Measurements from ENCODE around the gene DYRK4. TPM values are rescaled to one million over a fixed set of nuclear protein-coding genes. Genes with fewer than 3 reads are reported as not detected.

Gene DYRK4
- total and polyA plus RNA-seq, 2 donors from 2014 or later, result 32.8 to 49.0 TPM

GRCh38 chr12:4556735-4557530 is 5.1 kb upstream of the DYRK4 start:
- no peaks in the 10 kb centered on the region for H3K9me3 ChIP-seq (ENCODE audit: control insufficient read depth in 2 of 3, insufficient read depth in 1 of 3, low read length in 3 of 3)
- no peak overlapping the region for H3K4me3 ChIP-seq (ENCODE audit: low read length in 3 of 3)
- H3K27me3 ChIP-seq (ENCODE audit: control insufficient read depth, insufficient read depth, low read length), result no peaks in the 10 kb centered on the region
- no peak overlapping the region for H3K9ac ChIP-seq (ENCODE audit: low read length in 3 of 3)
- intact Hi-C loops (cut with DNase I), result no loop called here
- FAIRE-seq (no peak), DNase-seq (no peak)
- no peak for TF ChIP-seq CTCF (IDR thresholded peaks at IDR 0.05; ENCODE audit: borderline replicate concordance, extremely low read depth, insufficient read depth)
- H3K36me3 ChIP-seq (ENCODE audit: control insufficient read depth in 2 of 3, insufficient read depth in 3 of 3, low read length in 3 of 3), result peaks cover 0 to 2% (median 0%) of the 10 kb centered on the region in 3 donors
- H3K27ac ChIP-seq (ENCODE audit: low read depth in 2 of 2, low read length in 2 of 2), result no peak overlapping the region
- peaks cover 0 to 4% (median 2%) of the 10 kb centered on the region in 3 donors for H3K4me1 ChIP-seq (ENCODE audit: control insufficient read depth in 2 of 3, insufficient read depth in 2 of 3, low read depth in 1 of 3, low read length in 3 of 3)

GRCh38 chr12:4557586-4557985 is 4.4 kb upstream of the DYRK4 start:
- no peak overlapping the region for H3K4me3 ChIP-seq (ENCODE audit: low read length in 3 of 3)
- intact Hi-C loops (cut with DNase I), result no loop called here
- no peaks in the 10 kb centered on the region for H3K9me3 ChIP-seq (ENCODE audit: control insufficient read depth in 2 of 3, insufficient read depth in 1 of 3, low read length in 3 of 3)
- FAIRE-seq (no peak), DNase-seq (no peak)
- TF ChIP-seq CTCF (IDR thresholded peaks at IDR 0.05; ENCODE audit: borderline replicate concordance, extremely low read depth, insufficient read depth), result no peak
- H3K27ac ChIP-seq (ENCODE audit: low read depth in 2 of 2, low read length in 2 of 2), result no peak overlapping the region
- no peaks in the 10 kb centered on the region for H3K27me3 ChIP-seq (ENCODE audit: control insufficient read depth, insufficient read depth, low read length)
- no peak overlapping the region for H3K9ac ChIP-seq (ENCODE audit: low read length in 3 of 3)
- H3K36me3 ChIP-seq (ENCODE audit: control insufficient read depth in 2 of 3, insufficient read depth in 3 of 3, low read length in 3 of 3), result peaks cover 0 to 2% (median 0%) of the 10 kb centered on the region in 3 donors
- H3K4me1 ChIP-seq (ENCODE audit: control insufficient read depth in 2 of 3, insufficient read depth in 2 of 3, low read depth in 1 of 3, low read length in 3 of 3), result peaks cover 0 to 8% (median 5%) of the 10 kb centered on the region in 3 donors

GRCh38 chr12:4558171-4558570 is 3.8 kb upstream of the DYRK4 start:
- no peaks in the 10 kb centered on the region for H3K9me3 ChIP-seq (ENCODE audit: control insufficient read depth in 2 of 3, insufficient read depth in 1 of 3, low read length in 3 of 3)
- no peak overlapping the region for H3K9ac ChIP-seq (ENCODE audit: low read length in 3 of 3)
- H3K36me3 ChIP-seq (ENCODE audit: control insufficient read depth in 2 of 3, insufficient read depth in 3 of 3, low read length in 3 of 3), result peaks cover 0 to 2% (median 0%) of the 10 kb centered on the region in 3 donors
- H3K27ac ChIP-seq (ENCODE audit: low read depth in 2 of 2, low read length in 2 of 2), result no peak overlapping the region
- no peaks in the 10 kb centered on the region for H3K27me3 ChIP-seq (ENCODE audit: control insufficient read depth, insufficient read depth, low read length)
- TF ChIP-seq CTCF (IDR thresholded peaks at IDR 0.05; ENCODE audit: borderline replicate concordance, extremely low read depth, insufficient read depth), result no peak
- intact Hi-C loops (cut with DNase I), result no loop called here
- no peak overlapping the region for H3K4me3 ChIP-seq (ENCODE audit: low read length in 3 of 3)
- no peak for FAIRE-seq
- peaks cover 0 to 8% (median 5%) of the 10 kb centered on the region in 3 donors for H3K4me1 ChIP-seq (ENCODE audit: control insufficient read depth in 2 of 3, insufficient read depth in 2 of 3, low read depth in 1 of 3, low read length in 3 of 3)
- DNase-seq, result no peak

Data from kidney (tissue), 14 donors.